GM19025 (cell line): Measurements from ENCODE around the gene SEC24C.
"Not testable (repeated sequence)": the region's sequence is repeated elsewhere in the genome, so short reads cannot be mapped to it uniquely, and the experiment has no call there.

Source experiments
- ATAC-seq: cut with Tn5 transposase; IDR thresholded peaks from one replicate; pipeline ENCODE4 v1.9.1; 2021; ENCODE audit warnings: mild to moderate bottlenecking, low read depth, moderate library complexity; ENCODE audit not compliant: unreplicated experiment

Gene SEC24C

DNA sequence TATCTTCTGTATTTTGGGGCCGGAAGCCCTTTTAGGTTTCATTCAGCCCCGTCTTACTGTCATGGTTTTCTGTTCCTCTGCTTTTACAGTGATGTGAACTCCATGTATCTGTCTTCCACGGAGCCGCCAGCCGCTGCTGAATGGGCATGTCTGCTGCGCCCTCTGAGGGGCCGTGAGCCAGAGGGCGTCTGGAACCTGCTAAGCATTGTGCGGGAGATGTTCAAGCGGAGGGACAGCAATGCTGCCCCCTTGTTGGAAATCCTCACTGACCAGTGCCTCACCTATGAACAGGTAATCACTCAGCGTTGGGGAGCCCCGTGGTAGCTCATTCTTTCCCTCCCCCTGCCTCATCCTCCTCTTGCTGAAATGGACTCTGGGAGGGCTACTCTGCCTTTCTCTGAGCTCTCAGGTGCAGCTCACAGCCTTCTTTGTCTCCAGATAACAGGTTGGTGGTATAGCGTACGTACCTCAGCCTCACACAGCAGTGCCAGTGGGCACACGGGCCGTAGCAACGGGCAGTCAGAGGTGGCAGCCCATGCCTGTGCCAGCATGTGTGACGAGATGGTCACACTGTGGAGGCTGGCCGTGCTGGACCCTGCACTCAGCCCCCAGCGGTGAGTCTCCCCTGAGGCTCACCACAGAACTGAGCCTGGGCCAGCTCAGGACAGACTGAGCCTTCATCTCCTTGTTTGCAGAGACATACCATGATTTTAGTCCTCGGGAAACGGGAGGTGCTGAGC lies 46.9 kb downstream of the SEC24C start:
- ATAC-seq: no peak

DNA sequence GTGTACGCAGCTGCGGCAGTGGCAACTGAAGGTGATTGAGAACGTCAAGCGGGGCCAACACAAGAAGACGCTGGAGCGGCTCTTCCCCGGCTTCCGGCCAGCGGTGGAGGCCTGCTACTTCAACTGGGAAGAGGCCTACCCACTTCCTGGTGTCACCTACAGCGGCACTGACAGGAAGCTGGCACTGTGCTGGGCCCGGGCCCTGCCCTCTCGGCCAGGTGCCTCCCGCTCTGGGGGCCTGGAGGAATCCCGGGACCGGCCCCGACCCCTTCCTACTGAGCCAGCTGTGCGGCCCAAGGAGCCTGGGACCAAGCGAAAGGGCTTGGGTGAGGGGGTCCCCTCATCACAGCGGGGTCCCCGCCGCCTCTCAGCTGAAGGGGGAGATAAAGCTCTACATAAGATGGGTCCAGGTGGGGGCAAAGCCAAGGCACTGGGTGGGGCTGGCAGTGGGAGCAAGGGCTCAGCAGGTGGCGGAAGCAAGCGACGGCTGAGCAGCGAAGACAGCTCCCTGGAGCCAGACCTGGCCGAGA lies 47.8 kb downstream of the SEC24C start:
- no peak for ATAC-seq

- ATAC-seq: no peak
Measured at GRCh38 chr10:73793456-73793855, 49.3 kb downstream of the SEC24C start.

DNA sequence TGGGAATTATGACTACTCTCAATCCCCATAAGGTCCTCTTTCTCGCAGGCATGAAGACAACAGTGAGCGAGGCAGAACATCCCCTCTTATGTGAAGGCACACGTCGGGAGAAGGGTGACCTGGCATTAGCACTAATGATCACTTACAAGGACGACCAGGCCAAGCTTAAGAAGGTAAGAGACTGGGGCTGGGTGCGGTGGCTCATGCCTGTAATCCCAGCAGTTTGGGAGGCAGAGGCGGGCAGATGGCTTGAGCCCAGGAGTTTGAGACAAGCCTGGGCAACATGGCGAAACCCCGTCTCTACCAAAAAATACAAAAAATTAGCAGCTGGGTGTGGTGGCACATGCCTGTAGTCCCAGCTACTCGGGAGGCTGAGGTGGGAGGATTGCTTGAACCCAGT lies 51.3 kb downstream of the SEC24C start:
- ATAC-seq: not testable (repeated sequence)

DNA sequence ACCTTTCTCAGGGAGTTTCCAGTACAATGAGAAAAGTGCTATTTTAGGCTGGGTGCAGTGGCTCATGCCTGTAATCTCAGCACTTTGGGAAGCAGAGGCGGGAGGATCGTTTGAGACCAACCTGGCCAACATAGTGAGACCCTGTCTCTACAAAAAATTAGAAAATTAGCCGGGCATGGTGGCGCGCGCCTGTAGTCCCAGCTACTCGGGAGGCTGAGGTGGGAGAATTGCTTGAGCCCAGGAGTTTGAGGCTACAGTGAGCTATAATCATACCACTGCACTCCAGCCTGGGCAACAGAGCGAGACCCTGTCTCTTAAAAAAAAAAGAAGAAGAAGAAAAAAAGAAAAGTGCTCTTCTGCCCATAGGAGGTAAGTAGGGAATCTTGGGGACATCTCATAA lies 51.9 kb downstream of the SEC24C start:
- not testable (repeated sequence) for ATAC-seq

- ATAC-seq: no peak
Measured at GRCh38 chr10:73796766-73797165, 52.6 kb downstream of the SEC24C start.

GRCh38 chr10:73797324-73798025 lies 53.3 kb downstream of the SEC24C start:
- no peak for ATAC-seq

GRCh38 chr10:73798087-73798486 lies 53.9 kb downstream of the SEC24C start:
- no peak for ATAC-seq

DNA sequence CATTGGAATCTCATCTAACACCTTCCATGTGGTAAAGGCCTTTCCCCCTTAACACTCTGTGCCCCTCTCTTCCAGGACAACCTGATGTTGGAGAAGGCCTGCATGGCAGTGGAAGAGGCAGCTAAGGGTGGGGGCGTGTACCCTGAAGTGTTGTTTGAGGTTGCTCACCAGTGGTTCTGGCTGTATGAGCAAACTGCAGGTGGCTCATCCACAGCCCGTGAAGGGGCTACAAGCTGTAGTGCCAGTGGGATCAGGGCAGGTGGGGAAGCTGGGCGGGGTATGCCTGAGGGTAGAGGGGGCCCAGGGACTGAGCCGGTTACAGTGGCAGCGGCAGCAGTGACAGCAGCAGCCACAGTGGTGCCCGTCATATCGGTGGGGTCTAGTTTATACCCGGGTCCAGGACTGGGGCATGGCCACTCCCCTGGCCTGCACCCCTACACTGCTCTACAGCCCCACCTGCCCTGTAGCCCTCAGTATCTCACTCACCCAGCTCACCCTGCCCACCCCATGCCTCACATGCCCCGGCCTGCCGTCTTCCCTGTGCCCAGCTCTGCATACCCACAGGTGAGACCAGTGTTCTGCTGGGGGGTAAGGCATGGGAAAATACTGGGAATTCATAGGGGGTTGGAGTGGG lies 54.9 kb downstream of the SEC24C start:
- no peak for ATAC-seq

- no peak for ATAC-seq
Measured at GRCh38 chr10:73799899-73800559, 55.9 kb downstream of the SEC24C start.

DNA sequence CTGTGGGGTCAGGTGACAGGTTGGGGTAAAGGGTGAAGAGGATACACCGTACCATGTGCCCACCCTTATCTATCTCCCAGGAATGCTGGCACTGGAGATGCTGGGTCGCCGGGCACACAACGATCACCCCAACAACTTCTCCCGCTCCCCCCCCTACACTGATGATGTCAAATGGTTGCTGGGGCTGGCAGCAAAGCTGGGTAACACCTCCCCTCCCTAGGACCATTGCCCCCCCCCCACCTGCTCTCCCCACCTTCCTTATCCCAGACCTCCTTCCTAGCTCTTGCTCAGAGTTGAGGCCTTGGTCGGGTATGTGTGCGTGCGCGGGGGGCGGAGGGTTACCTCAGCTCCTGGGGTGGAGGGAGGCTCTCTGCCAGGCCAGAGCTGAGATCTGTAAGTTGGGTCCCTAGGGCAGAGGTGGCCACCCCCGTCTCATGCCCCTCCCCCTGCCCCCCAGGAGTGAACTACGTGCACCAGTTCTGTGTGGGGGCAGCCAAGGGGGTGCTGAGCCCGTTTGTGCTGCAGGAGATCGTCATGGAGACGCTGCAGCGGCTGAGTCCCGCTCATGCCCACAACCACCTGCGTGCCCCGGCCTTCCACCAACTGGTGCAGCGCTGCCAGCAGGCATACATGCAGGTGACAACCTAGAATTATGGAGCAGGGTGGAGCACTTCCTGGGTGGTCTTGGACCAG lies 56.5 kb downstream of the SEC24C start:
- no peak for ATAC-seq

- ATAC-seq: no peak
Measured at GRCh38 chr10:73801253-73801590, 57.0 kb downstream of the SEC24C start.

DNA sequence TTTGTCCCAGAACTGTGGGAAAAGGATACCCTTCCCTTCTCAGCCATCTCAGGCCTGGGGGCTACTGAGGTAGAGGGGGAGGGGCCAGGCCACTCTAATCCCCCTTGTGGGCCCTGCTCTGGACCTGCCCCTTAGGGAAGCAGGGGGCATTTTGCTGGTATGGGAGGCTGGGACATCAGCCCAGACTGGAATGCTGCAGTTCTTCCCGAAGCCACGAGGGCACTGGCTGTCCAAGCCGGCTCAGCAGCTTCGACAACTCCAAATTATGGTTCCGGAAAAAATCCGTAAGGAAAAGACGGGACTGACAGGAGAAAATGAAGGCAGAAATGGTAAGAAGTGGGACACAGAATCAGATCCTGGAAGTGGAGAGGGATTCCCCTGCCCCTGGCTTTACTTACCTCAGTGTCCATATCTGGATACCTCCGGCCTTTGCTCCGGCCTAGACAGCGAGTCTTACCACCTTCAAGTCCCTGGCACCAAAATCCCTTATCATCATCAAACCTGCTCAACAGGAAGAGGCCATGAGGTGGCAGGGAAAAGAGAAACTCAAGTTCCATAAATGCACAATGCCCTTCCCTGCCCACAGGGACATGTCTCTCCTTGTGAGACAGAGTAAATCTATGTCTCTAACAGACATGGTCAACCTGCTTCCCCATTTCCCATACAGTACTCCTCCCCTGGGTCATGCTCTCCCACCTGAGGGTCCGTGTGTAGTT lies 58.3 kb downstream of the SEC24C start:
- ATAC-seq: no peak

GRCh38 chr10:73803680-73804286 lies 59.6 kb downstream of the SEC24C start:
- ATAC-seq: peak; percentile 76

GRCh38 chr10:73806176-73806950 lies 62.2 kb downstream of the SEC24C start:
- ATAC-seq: no peak

DNA sequence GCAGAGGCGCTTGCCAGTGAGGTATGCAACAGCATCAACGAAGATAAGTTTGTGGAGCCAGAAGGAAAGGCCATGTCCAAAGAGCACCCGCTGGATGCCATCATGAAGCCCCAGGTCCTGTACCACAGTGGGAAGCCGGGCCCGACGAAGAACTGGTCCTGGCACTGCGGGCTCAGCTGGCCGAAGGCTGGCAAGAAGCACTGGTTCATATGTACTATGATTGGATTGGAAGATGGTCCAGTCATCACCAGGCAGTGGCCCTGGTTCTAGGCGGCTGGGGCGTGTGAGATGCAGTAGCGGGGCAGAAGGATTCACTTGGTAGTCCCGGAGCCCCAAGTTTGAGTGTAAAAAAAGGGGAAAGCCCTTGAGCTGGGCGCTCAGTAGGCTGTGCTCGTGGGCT lies 63.3 kb downstream of the SEC24C start:
- ATAC-seq: no peak

DNA sequence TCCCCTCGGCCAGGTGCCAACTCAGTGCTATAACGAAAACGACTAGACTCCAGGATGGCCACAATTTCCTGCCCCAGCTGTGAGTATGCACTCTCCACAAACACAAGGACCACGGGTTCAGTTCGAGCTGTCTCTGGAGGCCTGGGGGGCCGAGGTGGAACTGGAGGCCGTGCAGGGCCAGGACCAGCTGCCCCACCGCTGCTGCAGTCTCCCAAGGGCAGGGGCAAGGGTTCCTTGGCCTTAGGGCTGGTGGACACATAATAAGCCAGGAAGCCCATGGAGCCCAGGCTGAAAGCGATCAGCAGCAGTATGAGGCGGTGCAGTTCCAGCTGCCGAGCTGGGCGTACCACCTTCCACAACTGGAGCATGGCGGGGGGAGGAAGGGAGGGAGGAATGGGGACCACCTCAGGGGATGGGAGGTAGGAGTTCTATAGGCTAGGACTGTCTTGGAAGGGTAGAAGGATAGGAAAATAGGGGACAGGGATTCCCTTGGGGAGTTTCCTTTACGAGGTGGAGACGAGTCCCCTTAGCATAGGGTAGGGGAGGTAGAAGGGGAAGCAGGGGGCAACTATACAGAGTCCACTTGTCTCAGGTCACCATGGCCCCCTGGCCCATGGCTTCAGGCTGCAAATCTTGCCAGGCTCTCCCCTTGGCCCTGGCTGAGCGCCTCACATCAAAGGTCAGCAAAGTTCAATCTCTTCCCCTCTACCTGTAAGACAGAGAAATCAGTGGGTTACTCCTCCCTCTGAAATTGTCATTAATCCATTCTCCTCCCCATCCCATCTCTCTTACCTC lies 64.0 kb downstream of the SEC24C start:
- no peak for ATAC-seq
